Measurements from ENCODE around the gene TTC29.

DNA sequence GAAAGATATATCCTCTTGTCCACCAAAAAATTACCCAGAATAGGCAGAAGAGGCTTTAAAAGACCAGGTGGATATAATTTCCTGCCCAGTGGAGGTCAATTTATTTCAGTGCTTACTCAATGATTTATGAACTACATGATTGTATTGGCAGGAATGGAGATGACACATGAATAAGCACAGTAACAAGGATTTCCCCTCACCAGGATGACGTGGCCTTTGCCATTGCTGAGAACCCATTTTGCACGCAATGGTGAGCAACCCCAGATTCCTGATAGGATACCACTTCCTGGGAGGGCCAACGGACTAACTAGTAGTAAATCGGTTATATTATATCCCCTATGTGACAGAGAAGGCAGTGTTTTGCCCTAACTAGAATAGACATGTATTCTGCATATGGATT, 11.6 kb upstream of the TTC29 start:
- TF ChIP-seq, protein P1, sequence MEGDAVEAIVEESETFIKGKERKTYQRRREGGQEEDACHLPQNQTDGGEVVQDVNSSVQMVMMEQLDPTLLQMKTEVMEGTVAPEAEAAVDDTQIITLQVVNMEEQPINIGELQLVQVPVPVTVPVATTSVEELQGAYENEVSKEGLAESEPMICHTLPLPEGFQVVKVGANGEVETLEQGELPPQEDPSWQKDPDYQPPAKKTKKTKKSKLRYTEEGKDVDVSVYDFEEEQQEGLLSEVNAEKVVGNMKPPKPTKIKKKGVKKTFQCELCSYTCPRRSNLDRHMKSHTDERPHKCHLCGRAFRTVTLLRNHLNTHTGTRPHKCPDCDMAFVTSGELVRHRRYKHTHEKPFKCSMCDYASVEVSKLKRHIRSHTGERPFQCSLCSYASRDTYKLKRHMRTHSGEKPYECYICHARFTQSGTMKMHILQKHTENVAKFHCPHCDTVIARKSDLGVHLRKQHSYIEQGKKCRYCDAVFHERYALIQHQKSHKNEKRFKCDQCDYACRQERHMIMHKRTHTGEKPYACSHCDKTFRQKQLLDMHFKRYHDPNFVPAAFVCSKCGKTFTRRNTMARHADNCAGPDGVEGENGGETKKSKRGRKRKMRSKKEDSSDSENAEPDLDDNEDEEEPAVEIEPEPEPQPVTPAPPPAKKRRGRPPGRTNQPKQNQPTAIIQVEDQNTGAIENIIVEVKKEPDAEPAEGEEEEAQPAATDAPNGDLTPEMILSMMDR (IDR thresholded peaks at IDR 0.05): no peak
- no peak for TF ChIP-seq EZH2 (IDR thresholded peaks at IDR 0.05)
- TF ChIP-seq EZH2phosphoT487 (IDR thresholded peaks at IDR 0.05): no peak

Data from neural progenitor cell (in vitro differentiated cells).